Progenitor cell of endocrine pancreas (in vitro differentiated cells): ENCODE data around the gene RNF225. TPM values are rescaled to one million over a fixed set of nuclear protein-coding genes. Genes with fewer than 3 reads are reported as not detected.

ENCODE experiments used
- DNase-seq: peaks from one replicate; pipeline ENCODE4 v3.0.0; 2021; ENCODE audit warnings: low spot score; ENCODE audit not compliant: unreplicated experiment
- H3K27ac Mint-ChIP-seq: 2 replicates; pipeline ENCODE4 v1.8.0; 2021; ENCODE audit warnings: mild to moderate bottlenecking, moderate library complexity, mixed read lengths
- H3K27me3 Mint-ChIP-seq: 2 replicates; pipeline ENCODE4 v1.8.0; 2021; ENCODE audit warnings: mixed read lengths
- H3K36me3 Mint-ChIP-seq: 2 replicates; pipeline ENCODE4 v1.8.0; 2022; ENCODE audit warnings: mixed read lengths; ENCODE audit not compliant: insufficient read depth
- H3K4me1 Mint-ChIP-seq: 2 replicates; pipeline ENCODE4 v1.8.0; 2021; ENCODE audit warnings: low read depth, mixed read lengths
- H3K4me3 Mint-ChIP-seq: 2 replicates; pipeline ENCODE4 v1.8.0; 2021; ENCODE audit warnings: low read depth, mild to moderate bottlenecking, moderate library complexity, mixed read lengths
- H3K9me3 Mint-ChIP-seq: 2 replicates; pipeline ENCODE4 v1.8.0; 2021; ENCODE audit warnings: low read depth, mixed read lengths
- CTCF ChIP-seq: fragments of 200-600 bp; sonication (generic); IDR thresholded peaks from one replicate; pipeline ENCODE4 v1.5.0; 2021; ENCODE audit warnings: antibody characterized with exemption, mild to moderate bottlenecking; ENCODE audit not compliant: unreplicated experiment
- total RNA-seq: library from RNA; stranded (reverse); gene quantifications from 2 replicates; pipeline ENCODE4 v1.2.1, GENCODE V29; 2021

The RNF225 gene
- total RNA-seq, 1 donor from 2014 or later: not detected

GRCh38 chr19:58406818-58407657 lies 11.6 kb downstream of the RNF225 start:
- Mint-ChIP-seq H3K27ac (peak overlapping the region; percentile 97), H3K27me3 (no peaks in the 10 kb centered on the region), H3K4me1 (peaks cover 25% of the 10 kb centered on the region), H3K9me3 (no peaks in the 10 kb centered on the region), H3K36me3 (no peaks in the 10 kb centered on the region), H3K4me3 (peak overlapping the region; percentile 82)
- TF ChIP-seq CTCF: peak; percentile 53
- no peak for DNase-seq

- Mint-ChIP-seq H3K27ac (peak overlapping the region; percentile 97), H3K36me3 (peaks cover 2% of the 10 kb centered on the region), H3K27me3 (no peaks in the 10 kb centered on the region), H3K4me1 (peaks cover 23% of the 10 kb centered on the region), H3K9me3 (no peaks in the 10 kb centered on the region), H3K4me3 (peak overlapping the region; percentile 82)
- no peak for TF ChIP-seq CTCF
- DNase-seq: no peak
These were observed 12.2 kb downstream of the RNF225 start for GRCh38 chr19:58407658-58408151.

GRCh38 chr19:58408152-58409009 lies 12.9 kb downstream of the RNF225 start, which contains the start of gene ZNF584:
ZNF584 (plus strand) TSS chr19:58408649; CDS start chr19:58409148, 499 bp downstream.
- Mint-ChIP-seq H3K27me3 (no peaks in the 10 kb centered on the region), H3K4me3 (peak within 1 kb of the TSS; percentile 82), H3K27ac (peak within 1 kb of the TSS; percentile 97), H3K9me3 (no peaks in the 10 kb centered on the region), H3K4me1 (peaks cover 23% of the 10 kb centered on the region), H3K36me3 (peaks cover 4% of the 10 kb centered on the region)
- DNase-seq: peak; percentile 91
- TF ChIP-seq CTCF: no peak

GRCh38 chr19:58409010-58409790 lies 13.7 kb downstream of the RNF225 start:
- Mint-ChIP-seq H3K4me1 (peaks cover 19% of the 10 kb centered on the region), H3K27me3 (no peaks in the 10 kb centered on the region), H3K27ac (peak overlapping the region; percentile 11), H3K9me3 (no peaks in the 10 kb centered on the region), H3K36me3 (peaks cover 6% of the 10 kb centered on the region), H3K4me3 (peak overlapping the region; percentile 82)
- TF ChIP-seq CTCF: no peak
- no peak for DNase-seq
